NCI-H748 (cell line): ENCODE measurements around the gene RET.
A peak's percentile ranks its signal among the peaks of the same experiment; 100 is the strongest.
"Not testable (repeated sequence)": the region's sequence is repeated elsewhere in the genome, so short reads cannot be mapped to it uniquely, and the experiment has no call there.

Source experiments
- DNase-seq: peaks from one replicate; lab custom pipeline; 2025; ENCODE audit not compliant: unreplicated experiment; lab: John Stamatoyannopoulos, UW

RET gene

DNA sequence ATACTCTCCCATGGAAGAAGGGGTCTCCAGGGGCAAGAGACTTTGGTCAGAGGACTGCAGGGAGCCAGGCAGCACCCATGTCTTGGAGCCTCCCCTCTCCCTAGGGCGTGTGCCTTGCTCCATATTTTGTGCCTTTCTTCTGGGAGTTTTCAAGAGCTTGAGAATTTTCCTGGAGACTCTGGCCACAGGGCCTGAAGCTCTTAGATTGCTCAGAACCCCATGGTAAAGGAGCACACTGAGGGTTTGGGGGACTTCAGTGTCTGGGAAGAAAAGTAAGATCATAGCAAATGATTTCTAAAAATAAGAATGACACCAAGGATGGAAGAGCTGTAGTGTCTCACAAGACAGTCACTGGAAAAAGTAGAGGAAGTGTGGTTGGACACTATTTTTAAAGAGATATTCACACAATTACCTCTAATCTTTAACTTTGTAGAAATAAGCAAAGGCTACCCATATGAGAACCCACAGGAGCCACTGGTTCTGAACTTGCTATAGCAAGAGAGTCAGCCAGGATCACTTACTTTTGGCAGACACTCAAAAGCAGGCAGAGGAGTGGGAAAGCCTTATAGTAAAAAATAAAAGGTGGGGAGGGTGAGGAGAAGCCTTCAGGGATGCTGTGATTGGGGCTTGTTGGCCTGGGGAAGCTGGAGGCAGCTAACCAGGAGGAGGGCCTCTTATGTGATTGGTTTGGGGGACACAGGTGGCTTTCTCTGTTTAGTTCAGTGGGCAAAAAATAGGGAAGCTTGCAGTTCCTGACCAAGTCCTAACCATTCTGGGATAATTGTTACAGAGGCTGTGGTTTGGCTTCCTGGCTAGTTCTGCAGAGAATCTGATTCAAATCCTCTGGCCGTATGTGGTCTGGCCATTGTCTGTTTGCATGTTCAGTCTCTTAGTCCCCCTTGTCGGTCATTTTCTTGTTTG is 56.3 kb downstream of the RET start:
- no peak for DNase-seq

GRCh38 chr10:43134126-43134905 is 57.4 kb downstream of the RET start:
- no peak for DNase-seq

- DNase-seq = no peak
Measured at GRCh38 chr10:43135064-43135463, 58.2 kb downstream of the RET start.

GRCh38 chr10:43135656-43136055 is 58.8 kb downstream of the RET start:
- no peak for DNase-seq

GRCh38 chr10:43136432-43136831 is 59.6 kb downstream of the RET start:
- no peak for DNase-seq

GRCh38 chr10:43136995-43137716 is 60.3 kb downstream of the RET start:
- DNase-seq = no peak

GRCh38 chr10:43137717-43138020 is 60.8 kb downstream of the RET start:
- peak; percentile 52 for DNase-seq

DNA sequence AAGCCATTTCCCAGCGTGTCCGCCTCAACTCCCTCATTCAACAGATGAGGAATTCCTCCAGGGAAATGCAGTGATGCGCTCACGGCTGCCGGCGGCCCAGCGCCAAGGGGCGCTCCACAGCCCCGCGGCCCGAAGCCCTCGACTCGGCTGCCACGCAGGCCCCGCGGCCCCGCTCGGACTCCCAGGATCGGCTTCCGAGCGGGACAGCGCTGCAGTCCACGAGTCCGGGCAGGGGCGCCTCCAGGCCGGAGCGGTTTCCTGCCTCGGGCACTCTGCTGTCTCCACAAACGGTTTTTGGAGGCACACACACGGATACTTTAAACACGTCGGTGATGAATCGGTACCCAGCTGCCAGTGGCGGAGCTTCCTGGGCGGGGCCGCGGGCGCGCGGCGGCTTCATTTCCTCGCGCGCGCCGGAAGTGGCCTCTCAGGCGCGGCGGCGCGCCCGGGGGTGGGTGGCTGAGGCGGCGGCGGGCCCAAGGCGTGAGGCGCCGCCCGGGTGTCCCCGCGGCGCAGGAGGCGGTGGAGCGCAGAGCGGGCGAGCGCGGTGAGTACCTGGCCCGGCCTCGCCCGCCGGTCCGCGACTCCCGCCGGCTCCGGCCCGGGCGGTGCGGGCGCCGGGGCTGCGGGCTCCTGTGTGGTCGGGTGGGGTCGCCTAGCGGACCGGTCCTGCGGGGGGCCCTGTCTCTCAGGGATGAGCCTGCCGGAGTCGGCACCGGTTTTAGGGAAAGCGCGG is 61.3 kb downstream of the RET start, which contains the start of gene CSGALNACT2:
TSS of gene CSGALNACT2 (plus strand) at position 425 of the 736 bp plus-strand sequence. CDS start 16,705 bp downstream, outside the sequence.
- peak; percentile 89 for DNase-seq

DNA sequence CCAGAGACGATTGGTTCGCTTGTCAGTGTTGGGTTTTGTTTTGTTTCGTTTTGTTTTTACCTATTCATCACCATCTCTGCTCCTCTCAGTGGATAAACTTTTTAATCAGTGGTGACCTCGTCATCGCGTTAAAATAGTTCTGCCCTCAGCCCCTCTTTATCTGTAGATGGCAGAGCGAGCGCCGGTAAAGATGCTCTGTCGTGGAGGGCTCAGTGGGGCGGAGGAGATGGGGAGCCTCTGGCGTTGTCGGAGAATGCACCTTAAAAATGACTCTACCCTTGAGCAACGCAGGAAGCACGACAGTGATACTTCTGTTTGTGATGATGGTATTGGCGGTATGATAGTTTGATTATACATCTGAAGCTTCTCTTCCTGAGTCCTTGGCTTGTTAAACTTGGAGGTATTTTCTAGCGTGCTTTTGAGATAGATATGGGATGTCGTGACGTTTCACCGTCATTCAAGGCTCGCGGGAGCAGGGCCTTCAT is 61.9 kb downstream of the RET start:
- peak; percentile 44 for DNase-seq

- DNase-seq = no peak
Measured at GRCh38 chr10:43141421-43141820, 64.6 kb downstream of the RET start.

DNA sequence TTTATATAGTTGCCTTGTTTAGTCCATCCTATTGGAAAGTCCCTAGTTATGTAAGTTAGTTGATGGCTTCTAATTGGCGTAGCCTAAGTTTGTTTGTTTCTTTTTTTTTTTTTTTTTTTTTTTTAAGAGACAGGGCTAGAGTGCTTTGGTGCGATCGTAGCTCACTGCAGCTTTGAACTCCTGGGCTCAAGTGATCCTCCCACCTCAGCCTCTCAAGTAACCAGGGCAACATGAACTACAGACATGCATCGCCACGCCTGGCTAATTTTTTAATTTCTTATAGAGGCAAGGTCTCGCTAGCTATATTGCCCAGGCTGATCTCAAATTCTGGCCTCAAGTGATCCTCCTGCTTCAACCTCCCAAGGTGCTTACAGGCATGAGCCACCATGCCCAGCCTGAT is 68.4 kb downstream of the RET start:
- DNase-seq = no peak

DNA sequence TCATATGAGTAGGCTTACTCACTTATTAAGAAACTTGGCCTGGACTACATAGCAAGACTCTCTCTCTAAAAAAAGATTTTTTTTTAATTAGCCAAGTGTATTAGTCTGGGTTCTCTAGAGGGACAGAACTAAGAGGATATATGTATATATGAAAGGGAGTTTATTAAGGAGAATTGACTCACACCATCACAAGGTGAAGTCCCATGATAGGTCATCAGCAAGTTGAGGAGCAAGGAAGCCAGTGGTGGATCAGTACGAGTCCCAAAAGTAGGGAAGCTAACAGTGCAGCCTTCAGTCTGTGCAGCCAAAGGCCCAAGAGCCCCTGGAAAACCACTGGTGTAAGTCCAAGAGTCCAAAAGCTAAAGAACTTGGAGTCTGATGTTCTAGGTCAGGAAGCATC is 69.1 kb downstream of the RET start:
- DNase-seq = not testable (repeated sequence)

DNA sequence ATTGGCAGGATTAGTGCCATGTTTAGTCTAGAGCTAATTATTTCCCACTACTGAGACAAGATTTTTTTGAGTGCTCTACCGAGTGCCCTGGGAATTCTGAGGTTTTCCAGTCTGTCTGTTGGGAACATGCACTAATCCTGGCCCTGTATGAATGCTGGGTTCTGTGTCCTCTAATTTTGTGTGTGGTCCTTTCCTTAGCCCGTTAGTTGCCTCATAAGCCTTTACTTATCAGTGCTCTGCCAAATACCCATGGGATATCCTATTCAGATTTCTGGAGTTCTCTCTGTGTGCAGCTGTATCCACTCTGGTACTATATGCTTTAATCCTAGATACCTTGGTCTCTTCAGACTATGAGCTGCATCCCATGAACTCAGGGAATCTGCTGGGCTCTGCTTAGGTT is 74.5 kb downstream of the RET start:
- no peak for DNase-seq

DNA sequence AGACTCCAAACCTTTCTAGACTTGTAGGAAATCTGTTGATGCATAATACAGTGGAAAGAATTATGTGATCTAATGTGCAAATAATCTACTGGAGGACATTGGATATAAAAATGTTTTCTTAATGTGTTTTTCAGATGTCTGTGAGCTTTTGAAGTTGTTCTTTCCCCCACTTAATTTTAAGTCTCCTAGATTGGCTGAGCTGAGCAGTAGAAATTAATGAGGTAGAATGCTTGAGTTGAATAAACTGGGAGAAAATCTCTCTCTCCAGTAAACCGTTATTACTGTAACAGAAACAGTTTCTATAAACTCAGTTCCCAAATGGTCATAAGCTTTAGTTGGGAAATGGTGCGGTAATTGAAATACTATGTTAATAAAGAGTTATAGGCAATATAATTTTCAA is 77.0 kb downstream of the RET start:
- DNase-seq = no peak

DNA sequence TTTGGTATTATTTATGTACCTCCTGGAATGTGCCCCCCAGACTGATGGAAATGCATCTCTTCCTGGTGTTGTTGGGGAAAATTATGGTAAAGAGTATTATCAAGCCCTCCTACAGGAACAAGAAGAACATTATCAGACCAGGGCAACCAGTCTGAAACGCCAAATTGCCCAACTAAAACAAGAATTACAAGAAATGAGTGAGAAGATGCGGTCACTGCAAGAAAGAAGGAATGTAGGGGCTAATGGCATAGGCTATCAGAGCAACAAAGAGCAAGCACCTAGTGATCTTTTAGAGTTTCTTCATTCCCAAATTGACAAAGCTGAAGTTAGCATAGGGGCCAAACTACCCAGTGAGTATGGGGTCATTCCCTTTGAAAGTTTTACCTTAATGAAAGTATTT is 78.4 kb downstream of the RET start:
- no peak for DNase-seq

DNA sequence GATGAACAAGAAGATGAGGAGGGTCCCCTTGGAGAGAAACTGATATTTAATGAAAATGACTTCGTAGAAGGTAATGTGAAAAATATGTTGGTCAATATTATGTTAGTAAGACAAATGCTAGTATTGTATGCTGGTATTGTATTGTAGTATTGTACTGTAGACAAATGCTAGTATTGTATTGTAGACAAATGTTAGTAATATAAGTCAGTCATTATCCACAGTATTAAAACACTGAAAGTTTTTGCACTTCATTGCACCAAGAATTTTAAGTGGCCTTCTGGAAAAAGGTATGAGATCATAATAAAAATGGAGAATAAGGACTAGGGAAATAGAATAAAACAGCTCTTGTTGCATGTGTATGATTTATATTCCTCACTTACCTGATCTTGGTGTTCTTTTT is 78.9 kb downstream of the RET start:
- no peak for DNase-seq

GRCh38 chr10:43156590-43157341 is 79.9 kb downstream of the RET start:
- DNase-seq = no peak

DNA sequence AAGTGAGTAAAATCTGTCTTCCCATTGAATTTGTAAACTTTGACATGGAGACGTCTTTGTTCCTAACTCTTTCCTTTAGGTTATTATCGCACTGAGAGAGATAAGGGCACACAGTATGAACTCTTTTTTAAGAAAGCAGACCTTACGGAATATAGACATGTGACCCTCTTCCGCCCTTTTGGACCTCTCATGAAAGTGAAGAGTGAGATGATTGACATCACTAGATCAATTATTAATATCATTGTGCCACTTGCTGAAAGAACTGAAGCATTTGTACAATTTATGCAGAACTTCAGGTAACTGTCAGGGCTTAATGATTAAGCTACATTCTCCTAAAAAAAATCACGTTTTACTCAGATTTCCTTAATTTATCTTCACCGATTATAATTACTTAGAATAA is 81.8 kb downstream of the RET start:
- no peak for DNase-seq

DNA sequence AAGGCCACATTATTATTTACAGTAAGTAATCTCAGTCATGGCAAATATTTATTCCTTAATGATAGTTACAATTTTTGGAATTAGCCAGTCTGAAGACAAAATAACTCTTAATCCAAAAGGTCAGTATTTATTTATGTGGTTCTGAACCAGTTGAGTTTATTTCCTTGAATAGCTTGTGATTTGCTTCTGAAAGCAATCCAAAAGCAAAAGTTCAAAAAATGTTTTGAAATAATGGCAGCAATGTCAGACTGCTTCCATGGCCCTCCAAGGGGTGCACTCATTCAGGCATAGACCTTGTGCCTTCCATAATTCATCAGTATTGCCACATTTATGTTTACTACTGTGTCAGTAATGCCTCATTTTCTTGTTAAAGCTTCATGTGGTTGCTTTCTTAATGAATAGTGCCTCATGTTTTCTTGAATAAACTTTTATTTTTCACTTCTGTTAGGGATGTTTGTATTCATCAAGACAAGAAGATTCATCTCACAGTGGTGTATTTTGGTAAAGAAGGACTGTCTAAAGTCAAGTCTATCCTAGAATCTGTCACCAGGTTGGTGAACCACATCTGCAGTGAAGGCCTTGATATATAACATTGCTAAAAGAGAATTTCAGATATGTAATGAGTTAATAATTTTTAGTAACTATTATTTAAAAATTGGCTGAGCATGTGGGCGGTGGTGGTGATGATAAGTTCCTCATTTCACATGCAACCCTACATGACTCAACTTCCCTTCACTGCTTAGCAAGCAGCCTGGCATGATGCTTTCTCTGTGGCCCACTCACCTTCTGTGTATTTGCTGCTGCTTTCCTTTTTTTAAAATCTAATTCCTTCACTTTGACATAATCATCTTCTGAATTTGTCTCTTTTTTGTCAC is 83.4 kb downstream of the RET start:
- no peak for DNase-seq
